ENCODE results near the gene AFF2.

The AFF2 gene

GRCh38 chrX:148500423-148501385 is at the start of gene AFF2:
Gene AFF2, plus strand, starts transcription at chrX:148500617. Its CDS starts 481 bp downstream, at chrX:148501098.
- DNase-seq, result peak; percentile 24

DNA sequence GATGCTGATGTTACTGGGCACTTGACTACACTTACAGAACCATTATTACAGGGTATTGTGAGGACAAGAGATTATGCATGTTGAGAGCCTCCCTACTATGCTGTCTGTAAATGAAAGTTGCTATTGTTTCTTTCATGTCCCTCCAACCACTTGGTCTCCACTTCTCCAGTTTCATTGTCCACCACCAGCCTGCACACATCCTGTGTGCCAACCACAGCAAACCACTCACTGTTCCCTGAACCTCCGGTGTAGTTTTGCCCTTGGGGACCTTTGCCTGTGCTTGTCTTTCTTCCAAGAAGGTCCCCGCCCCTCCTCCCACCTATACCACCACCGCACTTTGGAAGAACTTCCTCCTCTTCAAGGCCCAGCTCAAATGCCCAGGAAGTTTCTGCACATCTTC is 43.1 kb upstream of the AFF2 start:
- DNase-seq, result no peak

GRCh38 chrX:148459343-148459742 is 41.1 kb upstream of the AFF2 start:
- no peak for DNase-seq

DNA sequence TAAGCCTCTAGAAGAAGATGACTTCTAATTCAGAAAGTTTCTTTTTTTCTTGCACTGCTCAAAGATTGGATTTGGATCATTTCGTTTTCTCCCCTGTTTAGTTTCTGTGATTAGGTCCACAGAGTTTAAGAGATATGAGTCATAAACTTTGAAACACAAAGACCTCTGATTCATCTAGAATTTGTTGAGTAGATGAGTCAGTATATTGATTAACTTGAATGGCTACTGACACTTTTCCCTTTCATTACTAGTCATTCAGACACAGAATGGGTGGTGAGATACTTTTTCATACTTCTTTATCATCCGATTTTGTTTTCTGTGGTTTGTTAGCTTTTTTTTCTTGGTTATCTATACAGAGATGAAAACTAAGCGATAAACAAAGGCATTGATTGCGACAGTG is 34.1 kb upstream of the AFF2 start:
- DNase-seq, result no peak

DNA sequence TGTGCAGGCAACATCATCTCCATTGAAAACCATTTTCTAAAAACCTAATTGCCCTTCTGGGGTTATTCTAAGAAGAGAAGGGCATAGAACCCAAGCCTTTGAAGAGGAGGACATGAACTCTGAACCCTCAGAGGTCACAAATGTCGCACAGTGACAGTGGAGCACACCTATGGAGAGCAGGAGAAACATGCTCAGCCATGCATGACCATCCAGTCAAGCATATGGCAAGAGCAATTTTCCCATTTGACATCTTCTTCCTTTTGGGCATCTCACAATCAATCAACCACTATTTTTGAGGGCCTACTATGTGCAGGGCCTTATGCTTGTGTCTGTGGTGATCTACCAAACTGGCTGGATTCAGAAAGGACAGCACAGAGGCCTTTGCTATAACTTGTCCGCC is 30.1 kb upstream of the AFF2 start:
- DNase-seq, result no peak

DNA sequence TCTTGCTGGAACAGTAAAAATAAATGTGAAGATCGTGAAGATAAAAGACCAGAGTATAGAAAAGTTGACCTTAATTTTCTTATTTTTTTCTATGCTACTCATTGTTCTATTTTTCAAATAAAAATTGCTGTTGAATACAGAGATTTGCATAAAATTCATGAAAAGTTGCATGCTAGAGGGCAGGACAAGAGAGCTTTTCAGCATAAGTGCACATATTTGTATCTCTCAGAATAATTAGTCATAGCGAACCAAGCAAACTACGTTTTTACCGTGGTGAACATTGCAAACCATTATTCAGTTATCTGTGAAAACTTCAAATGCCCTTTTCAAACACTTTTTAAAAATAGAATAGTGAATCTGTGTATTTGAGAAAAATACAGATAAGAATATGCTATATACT is 26.4 kb upstream of the AFF2 start:
- DNase-seq, result no peak

- DNase-seq, result no peak
These were observed 8.4 kb upstream of the AFF2 start for GRCh38 chrX:148492057-148492456.

- DNase-seq, result peak; percentile 23
These were observed 5.2 kb upstream of the AFF2 start for GRCh38 chrX:148495176-148495575.

GRCh38 chrX:148498067-148498466 is 2.4 kb upstream of the AFF2 start:
- DNase-seq, result no peak

GRCh38 chrX:148499638-148500422 is 587 bp upstream of the AFF2 start:
- no peak for DNase-seq

DNA sequence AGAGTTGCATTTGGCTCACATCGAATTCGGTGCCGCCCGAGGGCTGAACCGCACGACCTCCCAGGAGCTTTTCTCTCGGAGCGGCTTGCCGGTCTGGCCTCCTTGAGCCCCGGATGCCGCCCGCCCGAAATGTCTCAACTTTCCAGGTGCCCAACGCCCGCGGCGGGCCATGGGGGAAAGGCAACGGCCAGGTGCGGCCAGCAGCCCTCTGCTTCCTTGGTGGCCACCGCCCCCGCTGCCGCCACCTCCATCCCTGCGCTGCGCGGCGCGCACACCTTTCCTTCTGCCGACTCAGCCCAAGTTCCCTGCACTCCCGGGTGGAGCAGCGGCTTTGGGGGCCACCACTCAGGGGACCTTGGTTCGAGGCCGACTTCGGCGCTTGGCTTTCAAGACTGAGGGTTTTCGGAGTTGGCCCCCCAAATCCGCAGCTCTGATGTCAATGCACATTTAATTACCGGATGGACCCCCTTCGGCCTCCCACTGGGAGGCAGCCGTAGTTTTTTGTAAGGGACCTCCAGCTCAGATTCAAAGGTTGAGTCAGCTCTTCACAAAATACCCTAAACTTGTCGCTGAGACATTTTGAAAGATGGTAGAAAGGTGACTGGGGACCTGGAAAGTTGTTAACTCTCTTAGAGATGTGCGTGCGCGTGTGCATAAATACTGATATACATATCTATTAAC is 1.1 kb downstream of the AFF2 start:
- no peak for DNase-seq

DNA sequence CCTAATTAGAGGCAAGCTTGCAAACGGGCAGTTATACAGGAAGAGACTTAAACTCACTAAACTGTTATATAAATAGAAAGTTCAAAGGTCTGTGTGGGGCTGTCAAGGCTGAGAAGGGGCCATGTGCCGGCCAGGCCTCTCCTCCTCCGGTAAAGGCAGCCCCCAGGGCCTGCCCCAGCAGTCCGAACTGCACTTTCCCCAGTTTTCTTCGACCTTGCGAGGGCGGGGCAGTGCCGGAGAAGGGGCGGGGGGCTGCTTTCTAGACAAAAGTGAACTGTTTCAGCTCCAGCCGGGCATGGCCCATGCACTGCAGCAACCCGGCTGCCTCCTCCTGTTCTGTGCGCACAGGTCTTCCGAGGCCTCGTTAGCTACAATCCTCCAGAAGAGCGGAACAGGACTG is 4.1 kb downstream of the AFF2 start:
- DNase-seq, result no peak

DNA sequence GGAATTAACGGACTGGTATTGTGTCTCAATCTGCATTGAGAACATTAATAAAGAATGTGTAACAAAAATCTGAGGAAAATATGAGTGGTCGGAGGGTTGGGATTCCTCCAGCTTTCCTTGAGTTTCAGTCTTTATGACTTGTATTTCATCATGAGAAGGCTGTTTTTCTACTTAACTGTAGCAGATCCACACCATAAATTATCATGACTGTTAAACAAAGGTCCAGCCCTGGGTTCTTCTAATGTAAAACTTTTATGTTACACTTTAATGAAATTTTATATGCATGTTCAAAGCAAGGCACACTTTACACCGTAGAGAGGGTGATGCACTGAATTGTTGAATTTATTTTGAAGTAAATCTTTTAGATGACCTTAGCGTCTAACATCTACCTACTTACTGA is 7.0 kb downstream of the AFF2 start:
- DNase-seq, result no peak

- DNase-seq, result no peak
These were observed 12.0 kb downstream of the AFF2 start for GRCh38 chrX:148512453-148512852.

- DNase-seq, result no peak
These were observed 13.2 kb downstream of the AFF2 start for GRCh38 chrX:148513661-148514060.

DNA sequence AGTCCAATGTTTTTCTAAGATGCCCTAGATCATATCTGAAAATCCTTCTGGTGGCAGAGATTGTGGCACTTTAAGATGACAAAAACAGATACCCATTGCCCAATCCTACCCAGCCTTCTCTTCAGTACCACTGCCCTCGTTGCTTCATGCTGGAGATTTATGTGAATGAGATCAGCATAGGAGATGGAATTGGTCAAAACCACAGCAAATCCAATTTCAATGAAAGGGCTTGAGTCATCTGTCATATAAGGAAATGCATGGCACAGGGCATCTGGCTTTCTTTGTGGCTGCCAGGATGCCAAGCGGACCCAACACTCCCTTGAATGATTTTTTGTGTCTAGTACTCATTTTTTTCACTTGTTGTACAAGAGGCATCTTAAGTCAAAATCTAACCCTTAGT is 16.8 kb downstream of the AFF2 start:
- peak; percentile 47 for DNase-seq

DNA sequence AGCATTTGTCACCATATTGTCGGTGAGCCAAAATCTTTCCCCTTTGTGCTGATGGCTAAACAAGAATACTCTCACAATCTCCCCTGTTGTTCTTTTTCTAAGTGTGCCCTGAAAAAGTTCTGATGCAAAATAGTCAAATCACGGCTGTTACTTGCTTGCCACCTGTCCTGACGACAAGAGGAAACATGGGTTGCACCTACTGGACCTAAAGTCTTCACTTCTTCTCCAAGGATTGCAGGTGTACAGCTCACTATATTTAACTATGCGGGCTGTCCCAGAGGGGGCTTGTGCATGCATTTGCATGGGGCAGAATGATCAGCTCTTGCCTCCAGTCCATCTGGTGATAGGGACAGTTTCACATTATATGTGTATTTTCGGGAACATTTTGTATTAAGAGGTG is 21.6 kb downstream of the AFF2 start:
- DNase-seq, result no peak

DNA sequence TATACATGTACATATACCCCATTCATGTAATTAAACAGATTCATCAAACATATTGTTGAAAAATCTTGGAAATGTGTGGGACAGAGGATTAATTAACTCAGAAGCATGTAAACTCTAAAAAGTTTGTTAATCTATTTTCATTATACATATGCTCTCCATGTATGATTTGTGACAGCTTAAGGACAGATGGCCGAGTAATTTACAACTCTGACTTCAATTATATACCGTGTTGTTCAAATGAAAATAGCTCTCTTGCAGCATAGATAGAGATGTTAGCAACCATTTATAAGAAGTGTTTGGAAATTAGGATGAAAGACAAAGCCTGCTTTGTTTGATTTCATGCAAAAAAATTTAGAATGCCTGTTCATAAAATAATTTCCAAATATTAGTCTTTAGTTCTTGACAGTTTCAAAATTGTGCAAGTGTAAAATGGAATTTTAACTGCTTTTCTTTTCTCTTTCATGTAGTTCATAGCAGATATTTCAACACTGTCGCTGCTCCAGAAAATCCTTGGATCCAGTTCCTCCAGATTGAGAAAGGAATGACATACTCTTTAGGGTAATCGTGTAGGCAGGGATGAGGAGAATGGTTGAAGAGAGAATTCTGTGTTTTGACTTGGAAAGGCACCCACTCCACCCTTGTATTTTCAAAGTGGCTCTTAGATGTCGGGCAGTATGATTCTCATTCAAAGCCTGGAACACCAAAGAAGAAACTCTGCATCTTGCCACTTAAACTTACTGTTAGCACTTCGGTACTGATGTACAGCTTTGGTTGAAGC is 23.1 kb downstream of the AFF2 start:
- DNase-seq, result no peak

DNA sequence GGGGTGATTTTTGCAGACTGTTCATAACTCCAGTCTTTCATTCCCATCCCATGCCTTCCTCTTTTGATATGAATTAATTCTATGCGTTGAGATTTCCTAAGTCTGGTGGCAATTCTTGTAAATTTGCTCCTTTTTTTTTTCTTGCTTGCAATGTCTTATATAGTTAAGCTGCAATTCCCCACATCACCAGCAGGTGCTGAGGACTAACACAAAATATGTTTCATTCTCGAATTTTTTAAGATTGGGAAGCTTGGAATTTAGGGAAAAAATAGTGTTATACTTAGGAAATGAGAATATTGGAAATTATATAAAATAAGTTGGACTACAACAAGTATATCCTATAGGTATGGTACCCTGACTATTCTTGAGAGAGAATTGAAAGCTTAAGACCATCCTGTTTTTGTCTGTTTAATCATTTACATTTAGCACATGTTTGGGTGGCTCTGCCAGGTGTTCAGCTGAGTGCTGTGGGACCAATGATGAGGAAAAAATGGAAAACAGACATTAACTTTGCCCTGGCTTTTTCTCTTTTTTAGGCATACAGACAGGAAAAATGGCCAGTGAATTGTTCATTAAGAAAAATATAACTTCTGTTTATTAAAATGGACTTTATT is 30.2 kb downstream of the AFF2 start:
- DNase-seq, result peak; percentile 38

- no peak for DNase-seq
These were observed 33.9 kb downstream of the AFF2 start for GRCh38 chrX:148534291-148534690.

GRCh38 chrX:148535639-148536038 is 35.2 kb downstream of the AFF2 start:
- no peak for DNase-seq

DNA sequence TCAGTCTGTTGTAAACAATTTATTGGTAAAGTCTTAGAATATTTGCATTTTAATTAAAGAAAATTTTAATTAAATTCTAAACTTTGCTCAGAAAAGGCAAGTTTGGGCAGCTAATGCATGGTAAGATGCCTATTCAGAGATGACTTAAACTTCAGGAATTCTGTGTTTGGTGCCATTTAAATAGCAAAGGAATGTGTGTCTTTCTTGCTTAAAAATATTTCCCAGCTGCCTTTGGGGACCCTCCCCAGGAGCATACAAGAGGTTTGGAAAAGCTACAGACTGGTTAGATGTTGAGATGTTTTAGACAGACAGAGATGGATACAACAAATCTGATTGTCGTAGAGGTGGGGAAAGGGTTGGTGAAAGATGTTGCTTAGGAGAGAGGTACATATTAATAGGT is 36.5 kb downstream of the AFF2 start:
- DNase-seq, result no peak
